HEK293 (cell line): Measurements from ENCODE around the gene LIMCH1.

Experiments
- CTCF ChIA-PET: fragments of 350-600 bp; formaldehyde crosslinking; extraction: SDS; loops from one replicate; lab custom pipeline; 2021; ENCODE audit warnings: antibody characterized with exemption; lab: Yijun Ruan, JAX
- POLR2A ChIA-PET: fragments of 300-600 bp; formaldehyde crosslinking; extraction: SDS; loops from one replicate; lab custom pipeline; 2020; ENCODE audit warnings: antibody characterized with exemption, inconsistent platforms; lab: Yijun Ruan, JAX
- H3K27ac ChIP-seq: fragments of 200-500 bp; sonication (Bioruptor generic); 2 replicates; pipeline ENCODE4 v1.5.1; 2014; ENCODE audit warnings: low read depth, low read length, control low read depth, inconsistent platforms; ENCODE audit errors: extremely low read depth
- H3K36me3 ChIP-seq, 2 experiments: fragments of 200-500 bp in 1 of 2; sonication (Bioruptor generic) in 1 of 2; 1 replicate in 1 of 2; 2 replicates in 1 of 2; pipeline ENCODE4 v1.5.1; 2014 to 2017; ENCODE audit warnings: inconsistent platforms in 2 of 2, low read length in 2 of 2; ENCODE audit not compliant: control insufficient read depth in 2 of 2, insufficient read depth in 1 of 2
- H3K4me1 ChIP-seq: fragments of 200-500 bp; sonication (Bioruptor generic); 2 replicates; pipeline ENCODE4 v1.5.1; 2014; ENCODE audit warnings: mild to moderate bottlenecking, low read length, inconsistent platforms; ENCODE audit not compliant: control insufficient read depth, insufficient read depth
- H3K4me3 ChIP-seq: 2 replicates; pipeline ENCODE4 v1.5.1; 2011; ENCODE audit warnings: low read depth, mild to moderate bottlenecking, control low read depth, low read length, moderate library complexity
- H3K9me3 ChIP-seq: fragments of 200-500 bp; sonication (Bioruptor generic); 2 replicates; pipeline ENCODE4 v1.5.1; 2014; ENCODE audit warnings: low read depth, low read length, inconsistent platforms; ENCODE audit not compliant: control insufficient read depth, insufficient read depth
- GLI2 ChIP-seq: fragments of 450-650 bp; formaldehyde crosslinking; IDR thresholded peaks from 2 replicates; pipeline ENCODE4; 2017; ENCODE audit warnings: missing biosample characterization, missing genetic modification characterization, low read depth, borderline replicate concordance
- HOXD13 ChIP-seq: sonication (generic); formaldehyde crosslinking; IDR thresholded peaks from 2 replicates; pipeline ENCODE4 v1.8.0; 2022; ENCODE audit warnings: missing genetic modification reagents, borderline replicate concordance
- IKZF3 ChIP-seq: fragments of 450-650 bp; IDR thresholded peaks from 2 replicates; pipeline ENCODE4 v1.5.0; 2018; ENCODE audit warnings: missing biosample characterization, mild to moderate bottlenecking, missing genetic modification characterization, moderate library complexity
- KLF10 ChIP-seq: fragments of 450-650 bp; IDR thresholded peaks from 2 replicates; pipeline ENCODE4 v1.5.1; 2018; ENCODE audit warnings: missing biosample characterization, mild to moderate bottlenecking, missing genetic modification characterization
- TCF7L2 ChIP-seq: IDR thresholded peaks from 2 replicates; pipeline ENCODE4 v1.6.1; 2011; ENCODE audit warnings: low read depth, mild to moderate bottlenecking, inconsistent platforms, low read length, moderate library complexity, borderline replicate concordance
- ZBTB48 ChIP-seq: fragments of 450-650 bp; formaldehyde crosslinking; IDR thresholded peaks from 2 replicates; pipeline ENCODE4 v1.5.1; 2016; ENCODE audit warnings: missing biosample characterization, missing genetic modification characterization
- ZEB2 ChIP-seq: fragments of 450-650 bp; formaldehyde crosslinking; IDR thresholded peaks from 2 replicates; pipeline ENCODE4 v1.5.1; 2016; ENCODE audit warnings: missing biosample characterization, missing genetic modification characterization
- ZNF121 ChIP-seq: fragments of 450-650 bp; formaldehyde crosslinking; IDR thresholded peaks from 2 replicates; pipeline ENCODE4 v1.5.1; 2016; ENCODE audit warnings: missing biosample characterization, missing genetic modification characterization
- ZNF132 ChIP-seq: fragments of 450-650 bp; formaldehyde crosslinking; IDR thresholded peaks from 2 replicates; pipeline ENCODE4 v1.5.1; 2017; ENCODE audit warnings: missing biosample characterization, missing genetic modification characterization, borderline replicate concordance
- ZNF146 ChIP-seq: fragments of 450-650 bp; formaldehyde crosslinking; IDR thresholded peaks from 2 replicates; pipeline ENCODE4 v1.5.1; 2016; ENCODE audit warnings: missing biosample characterization, missing genetic modification characterization
- ZNF157 ChIP-seq: fragments of 450-650 bp; formaldehyde crosslinking; IDR thresholded peaks from 2 replicates; pipeline ENCODE4 v1.5.1; 2016; ENCODE audit warnings: missing biosample characterization, missing genetic modification characterization
- ZNF239 ChIP-seq: fragments of 450-650 bp; formaldehyde crosslinking; IDR thresholded peaks from 2 replicates; pipeline ENCODE4 v1.5.1; 2016; ENCODE audit warnings: missing biosample characterization, missing genetic modification characterization
- ZNF423 ChIP-seq: fragments of 450-650 bp; formaldehyde crosslinking; IDR thresholded peaks from 2 replicates; pipeline ENCODE4 v1.5.1; 2016; ENCODE audit warnings: missing biosample characterization, missing genetic modification characterization
- ZNF433 ChIP-seq: fragments of 450-650 bp; formaldehyde crosslinking; IDR thresholded peaks from 2 replicates; pipeline ENCODE4 v1.5.1; 2016; ENCODE audit warnings: missing biosample characterization, missing genetic modification characterization, low read depth
- ZNF521 ChIP-seq: fragments of 450-650 bp; formaldehyde crosslinking; IDR thresholded peaks from 2 replicates; pipeline ENCODE4 v1.5.1; 2017; ENCODE audit warnings: missing biosample characterization, mild to moderate bottlenecking, missing genetic modification characterization
- ZNF549 ChIP-seq: fragments of 450-650 bp; IDR thresholded peaks from 2 replicates; pipeline ENCODE4 v1.5.1; 2018; ENCODE audit warnings: missing biosample characterization, missing genetic modification characterization, mild to moderate bottlenecking, inconsistent platforms, moderate library complexity
- ZNF623 ChIP-seq: fragments of 450-650 bp; formaldehyde crosslinking; IDR thresholded peaks from 2 replicates; pipeline ENCODE4 v1.5.1; 2016; ENCODE audit warnings: missing biosample characterization, missing genetic modification characterization
- ZNF654 ChIP-seq: fragments of 450-650 bp; formaldehyde crosslinking; IDR thresholded peaks from 2 replicates; pipeline ENCODE4 v1.5.1; 2016; ENCODE audit warnings: low read depth, missing biosample characterization, missing genetic modification characterization
- ZNF776 ChIP-seq: fragments of 450-650 bp; formaldehyde crosslinking; IDR thresholded peaks from 2 replicates; pipeline ENCODE4 v1.5.0; 2017; ENCODE audit warnings: missing biosample characterization, missing genetic modification characterization, borderline replicate concordance
- ZNF777 ChIP-seq: fragments of 450-650 bp; formaldehyde crosslinking; IDR thresholded peaks from 2 replicates; pipeline ENCODE4 v1.5.1; 2017; ENCODE audit warnings: missing biosample characterization, missing genetic modification characterization, borderline replicate concordance
- ZNF837 ChIP-seq: fragments of 450-650 bp; formaldehyde crosslinking; IDR thresholded peaks from 2 replicates; pipeline ENCODE4 v1.5.1; 2016; ENCODE audit warnings: missing biosample characterization, missing genetic modification characterization
- TF ChIP-seq, protein P1 (sequence below): fragments of 450-650 bp; formaldehyde crosslinking; IDR thresholded peaks from 2 replicates; pipeline ENCODE4 v1.5.1; 2016; ENCODE audit warnings: missing biosample characterization, missing genetic modification characterization
- TF ChIP-seq, protein P2 (sequence below): fragments of 450-650 bp; formaldehyde crosslinking; IDR thresholded peaks from 2 replicates; pipeline ENCODE4 v1.5.1; 2016; ENCODE audit warnings: missing biosample characterization, missing genetic modification characterization
- TF ChIP-seq, protein P3 (sequence below): fragments of 450-650 bp; formaldehyde crosslinking; IDR thresholded peaks from 2 replicates; pipeline ENCODE4 v1.5.1; 2016; ENCODE audit warnings: missing biosample characterization, missing genetic modification characterization, low read depth
- TF ChIP-seq, protein P4 (sequence below): fragments of 450-650 bp; formaldehyde crosslinking; conservative IDR thresholded peaks from 2 replicates; pipeline ENCODE4 v1.5.1; 2016; ENCODE audit warnings: low read depth, missing biosample characterization, missing genetic modification characterization

Gene LIMCH1

DNA sequence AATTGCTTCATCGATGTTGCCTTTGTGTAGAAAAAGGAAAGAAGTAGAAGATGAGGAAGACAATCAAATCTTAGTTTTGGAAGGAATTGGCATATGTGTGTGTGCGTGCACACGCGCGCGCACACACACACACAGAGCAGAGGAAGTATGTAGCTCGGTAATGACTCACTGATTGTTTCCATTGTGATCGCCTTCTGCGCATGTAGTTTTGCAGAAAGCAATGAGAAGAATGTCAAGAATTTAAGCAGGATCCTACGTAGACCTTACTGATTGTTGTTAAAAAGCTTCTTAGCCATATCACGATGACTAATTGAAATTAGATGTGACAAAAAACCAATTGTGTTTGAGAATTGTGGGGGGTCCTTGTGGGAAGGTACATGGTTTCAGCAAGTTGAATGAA is 12.8 kb upstream of the LIMCH1 start:
- H3K4me3 ChIP-seq = no peak overlapping the region
- POLR2A ChIA-PET = interaction anchor here (2.0 kb wide), 1 partner anchor 20 kb away, joined by 4 read pairs; no protein-coding TSS in a partner anchor
- no peaks in the 10 kb centered on the region for H3K36me3 ChIP-seq
- CTCF ChIA-PET = interaction anchor here (0.6 kb wide), 1 partner anchor 1885 kb away, joined by 3 read pairs; no protein-coding TSS in a partner anchor
- 0 out of 2 replicates have a peak, but pooled peaks cover 3% of the 10 kb centered on the region for H3K4me1 ChIP-seq
- TF ChIP-seq IKZF3 (tag by site-specific recombination) (no peak), ZNF423 (tag by site-specific recombination) (no peak), ZNF121 (tag by site-specific recombination) (no peak), HOXD13 (no peak)
- no peak overlapping the region for H3K27ac ChIP-seq
- H3K9me3 ChIP-seq = no peaks in the 10 kb centered on the region

DNA sequence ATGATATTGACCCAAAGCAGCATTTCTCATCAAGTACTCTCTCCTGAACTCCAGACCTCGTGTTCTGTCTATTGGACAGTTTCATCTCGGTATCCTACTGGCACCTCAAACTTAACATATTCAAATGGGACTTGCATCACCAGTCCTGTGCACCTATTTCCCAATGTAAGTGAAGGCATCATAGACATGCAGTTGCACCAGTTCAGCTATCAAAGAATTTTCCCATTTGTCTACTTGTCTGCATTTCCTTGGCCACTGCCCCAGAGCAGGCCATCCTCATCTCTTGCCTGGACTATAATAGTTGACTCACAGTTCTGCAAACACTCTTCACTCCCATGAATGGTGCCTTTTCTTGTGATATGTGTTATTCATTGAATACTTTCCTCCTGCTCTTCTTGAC is 11.3 kb upstream of the LIMCH1 start:
- H3K9me3 ChIP-seq = no peaks in the 10 kb centered on the region
- no peak overlapping the region for H3K27ac ChIP-seq
- POLR2A ChIA-PET = no interaction called here
- H3K36me3 ChIP-seq = no peaks in the 10 kb centered on the region
- H3K4me3 ChIP-seq = no peak overlapping the region
- TF ChIP-seq ZNF837 (tag by site-specific recombination) = no peak
- no peak for TF ChIP-seq ZNF239 (tag by site-specific recombination)
- TF ChIP-seq ZNF132 (tag by site-specific recombination) = no peak
- TF ChIP-seq ZNF654 (tag by site-specific recombination) = no peak
- no peak for TF ChIP-seq ZNF777 (tag by site-specific recombination)
- TF ChIP-seq, protein P1, sequence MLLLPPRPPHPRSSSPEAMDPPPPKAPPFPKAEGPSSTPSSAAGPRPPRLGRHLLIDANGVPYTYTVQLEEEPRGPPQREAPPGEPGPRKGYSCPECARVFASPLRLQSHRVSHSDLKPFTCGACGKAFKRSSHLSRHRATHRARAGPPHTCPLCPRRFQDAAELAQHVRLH = no peak
- no peak for TF ChIP-seq ZEB2 (tag by site-specific recombination)
- TF ChIP-seq, all 188 proteins: peak for 0
- CTCF ChIA-PET = no interaction called here
- H3K4me1 ChIP-seq = 0 out of 2 replicates have a peak, but pooled peaks cover 3% of the 10 kb centered on the region

DNA sequence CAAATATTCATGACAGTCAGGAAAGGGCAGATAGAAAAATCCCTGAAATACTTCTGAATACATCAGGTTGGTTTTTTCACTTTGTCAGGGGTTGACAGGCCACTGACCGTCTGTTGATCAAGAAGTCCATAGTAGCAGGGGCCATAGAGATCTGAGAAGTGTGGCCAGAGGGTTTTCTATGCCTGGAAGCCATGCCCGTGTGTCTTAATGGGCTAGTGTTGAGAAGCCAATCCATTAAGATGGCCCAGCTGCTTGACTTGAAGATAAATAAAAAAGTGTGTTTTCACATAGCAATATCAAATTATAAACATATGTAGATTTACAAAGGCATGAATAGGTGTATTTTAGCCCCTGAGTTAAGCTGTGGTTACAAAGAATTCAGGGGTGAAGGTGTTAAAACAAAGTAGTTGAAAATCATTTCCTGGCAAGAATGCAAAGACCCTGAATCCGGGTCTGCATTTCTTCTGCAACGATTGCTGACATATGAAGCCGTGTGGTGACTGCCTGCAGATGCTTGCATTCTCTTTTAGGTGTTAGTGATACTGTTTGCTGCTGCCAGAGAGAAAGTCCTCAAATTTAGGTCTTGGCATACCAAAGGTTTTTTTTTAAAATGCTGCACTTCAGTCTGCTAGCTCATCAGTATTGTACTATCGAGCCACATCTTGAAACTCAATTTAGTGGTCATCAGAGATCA is 9.3 kb upstream of the LIMCH1 start:
- 0 out of 2 replicates have a peak, but pooled peaks cover 3% of the 10 kb centered on the region for H3K4me1 ChIP-seq
- ChIA-PET POLR2A (no interaction called here), CTCF (no interaction called here)
- H3K27ac ChIP-seq = no peak overlapping the region
- no peaks in the 10 kb centered on the region for H3K9me3 ChIP-seq
- no peaks in the 10 kb centered on the region for H3K36me3 ChIP-seq
- no peak overlapping the region for H3K4me3 ChIP-seq
- TF ChIP-seq ZNF157 (no peak), TCF7L2 (no peak), GLI2 (tag by site-specific recombination) (no peak), ZNF623 (no peak), KLF10 (tag by site-specific recombination) (no peak), ZNF776 (tag by site-specific recombination) (no peak), ZNF521 (tag by site-specific recombination) (no peak), ZNF146 (tag by site-specific recombination) (no peak), ZNF549 (no peak), ZNF433 (tag by site-specific recombination) (no peak), ZBTB48 (no peak)
- TF ChIP-seq, protein P2, sequence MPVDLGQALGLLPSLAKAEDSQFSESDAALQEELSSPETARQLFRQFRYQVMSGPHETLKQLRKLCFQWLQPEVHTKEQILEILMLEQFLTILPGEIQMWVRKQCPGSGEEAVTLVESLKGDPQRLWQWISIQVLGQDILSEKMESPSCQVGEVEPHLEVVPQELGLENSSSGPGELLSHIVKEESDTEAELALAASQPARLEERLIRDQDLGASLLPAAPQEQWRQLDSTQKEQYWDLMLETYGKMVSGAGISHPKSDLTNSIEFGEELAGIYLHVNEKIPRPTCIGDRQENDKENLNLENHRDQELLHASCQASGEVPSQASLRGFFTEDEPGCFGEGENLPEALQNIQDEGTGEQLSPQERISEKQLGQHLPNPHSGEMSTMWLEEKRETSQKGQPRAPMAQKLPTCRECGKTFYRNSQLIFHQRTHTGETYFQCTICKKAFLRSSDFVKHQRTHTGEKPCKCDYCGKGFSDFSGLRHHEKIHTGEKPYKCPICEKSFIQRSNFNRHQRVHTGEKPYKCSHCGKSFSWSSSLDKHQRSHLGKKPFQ (tag by site-specific recombination) = no peak
- TF ChIP-seq, protein P3, sequence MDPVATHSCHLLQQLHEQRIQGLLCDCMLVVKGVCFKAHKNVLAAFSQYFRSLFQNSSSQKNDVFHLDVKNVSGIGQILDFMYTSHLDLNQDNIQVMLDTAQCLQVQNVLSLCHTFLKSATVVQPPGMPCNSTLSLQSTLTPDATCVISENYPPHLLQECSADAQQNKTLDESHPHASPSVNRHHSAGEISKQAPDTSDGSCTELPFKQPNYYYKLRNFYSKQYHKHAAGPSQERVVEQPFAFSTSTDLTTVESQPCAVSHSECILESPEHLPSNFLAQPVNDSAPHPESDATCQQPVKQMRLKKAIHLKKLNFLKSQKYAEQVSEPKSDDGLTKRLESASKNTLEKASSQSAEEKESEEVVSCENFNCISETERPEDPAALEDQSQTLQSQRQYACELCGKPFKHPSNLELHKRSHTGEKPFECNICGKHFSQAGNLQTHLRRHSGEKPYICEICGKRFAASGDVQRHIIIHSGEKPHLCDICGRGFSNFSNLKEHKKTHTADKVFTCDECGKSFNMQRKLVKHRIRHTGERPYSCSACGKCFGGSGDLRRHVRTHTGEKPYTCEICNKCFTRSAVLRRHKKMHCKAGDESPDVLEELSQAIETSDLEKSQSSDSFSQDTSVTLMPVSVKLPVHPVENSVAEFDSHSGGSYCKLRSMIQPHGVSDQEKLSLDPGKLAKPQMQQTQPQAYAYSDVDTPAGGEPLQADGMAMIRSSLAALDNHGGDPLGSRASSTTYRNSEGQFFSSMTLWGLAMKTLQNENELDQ (tag by site-specific recombination) = no peak
- TF ChIP-seq, protein P4, sequence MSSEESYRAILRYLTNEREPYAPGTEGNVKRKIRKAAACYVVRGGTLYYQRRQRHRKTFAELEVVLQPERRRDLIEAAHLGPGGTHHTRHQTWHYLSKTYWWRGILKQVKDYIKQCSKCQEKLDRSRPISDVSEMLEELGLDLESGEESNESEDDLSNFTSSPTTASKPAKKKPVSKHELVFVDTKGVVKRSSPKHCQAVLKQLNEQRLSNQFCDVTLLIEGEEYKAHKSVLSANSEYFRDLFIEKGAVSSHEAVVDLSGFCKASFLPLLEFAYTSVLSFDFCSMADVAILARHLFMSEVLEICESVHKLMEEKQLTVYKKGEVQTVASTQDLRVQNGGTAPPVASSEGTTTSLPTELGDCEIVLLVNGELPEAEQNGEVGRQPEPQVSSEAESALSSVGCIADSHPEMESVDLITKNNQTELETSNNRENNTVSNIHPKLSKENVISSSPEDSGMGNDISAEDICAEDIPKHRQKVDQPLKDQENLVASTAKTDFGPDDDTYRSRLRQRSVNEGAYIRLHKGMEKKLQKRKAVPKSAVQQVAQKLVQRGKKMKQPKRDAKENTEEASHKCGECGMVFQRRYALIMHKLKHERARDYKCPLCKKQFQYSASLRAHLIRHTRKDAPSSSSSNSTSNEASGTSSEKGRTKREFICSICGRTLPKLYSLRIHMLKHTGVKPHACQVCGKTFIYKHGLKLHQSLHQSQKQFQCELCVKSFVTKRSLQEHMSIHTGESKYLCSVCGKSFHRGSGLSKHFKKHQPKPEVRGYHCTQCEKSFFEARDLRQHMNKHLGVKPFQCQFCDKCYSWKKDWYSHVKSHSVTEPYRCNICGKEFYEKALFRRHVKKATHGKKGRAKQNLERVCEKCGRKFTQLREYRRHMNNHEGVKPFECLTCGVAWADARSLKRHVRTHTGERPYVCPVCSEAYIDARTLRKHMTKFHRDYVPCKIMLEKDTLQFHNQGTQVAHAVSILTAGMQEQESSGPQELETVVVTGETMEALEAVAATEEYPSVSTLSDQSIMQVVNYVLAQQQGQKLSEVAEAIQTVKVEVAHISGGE (tag by site-specific recombination) = no peak
